ENCODE data around the gene TAS2R40. TPM values are rescaled to one million over a fixed set of nuclear protein-coding genes. Genes with fewer than 3 reads are reported as not detected.

Gene TAS2R40
- total RNA-seq, 4 donors from 2014 or later = not detected

DNA sequence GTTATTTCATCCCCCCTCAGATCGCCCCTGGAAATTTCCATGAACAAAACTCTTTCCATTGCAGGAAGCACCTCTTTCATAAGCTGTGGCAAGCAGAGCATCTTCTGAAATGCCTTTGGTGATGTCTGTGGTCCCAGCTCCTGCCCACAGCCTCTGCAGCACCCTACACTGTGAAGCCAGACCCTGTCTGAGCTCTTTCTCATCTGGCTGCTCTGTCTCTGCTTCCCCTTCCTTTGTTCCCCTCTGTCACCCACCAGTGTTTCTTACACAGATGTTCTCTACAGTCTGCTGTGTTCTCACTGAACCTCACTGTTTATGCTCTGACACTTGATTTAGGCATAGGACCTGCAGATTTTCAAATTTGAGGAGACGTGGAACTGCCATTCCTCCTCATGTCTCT lies 40.5 kb upstream of the TAS2R40 start:
- TF ChIP-seq POLR2AphosphoS5 (IDR thresholded peaks at IDR 0.05) (no peak), POLR2A (IDR thresholded peaks at IDR 0.05) (no peak), EP300 (IDR thresholded peaks at IDR 0.05; ENCODE audit: low read depth) (no peak)
- no peak for DNase-seq
- Histone ChIP-seq H3K36me3 (no peaks in the 10 kb centered on the region), H3K4me1 (no peaks in the 10 kb centered on the region), H3K27me3 (no peaks in the 10 kb centered on the region), H3K4me3 (no peak overlapping the region), H3K9me3 (peaks cover 0 to 15% of the 10 kb centered on the region in 2 donors), H3K27ac (no peak overlapping the region)
- intact Hi-C loops (cut with DNase I; ENCODE audit: low total_unique reads) (no loop called here), in situ Hi-C loops (cut with MboI; ENCODE audit: low pct_ligation_motif_present in 1 of 4, low pct_unique_long_range_greater_than_20kb in 1 of 4, low sequenced_read_pairs in 3 of 4) (no loop called here)
- WGBS, 2 donors (ENCODE audit: low coverage in 1 of 2) = 52 to 66% methylated on average over 2 of the region's 2 CpGs

DNA sequence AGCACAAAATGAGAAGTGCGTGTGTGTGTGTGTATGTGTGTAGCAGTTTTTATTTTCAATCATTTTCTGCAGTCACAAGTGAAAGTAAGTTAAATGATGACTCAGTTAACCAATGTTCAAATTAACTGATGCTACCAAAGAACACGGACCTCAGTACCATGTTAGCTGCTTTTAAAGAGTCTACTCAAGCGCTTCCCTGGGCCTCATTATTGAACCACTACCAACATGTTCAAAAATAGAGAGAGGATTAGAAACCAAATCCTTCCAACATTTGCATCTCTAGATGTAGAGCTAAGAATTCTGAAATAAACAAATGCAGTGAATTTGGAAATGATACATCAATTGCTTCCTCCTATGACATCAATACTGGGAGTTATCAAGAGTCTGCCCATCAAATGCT lies 38.8 kb upstream of the TAS2R40 start, which contains the start of gene TAS2R39:
TSS of gene TAS2R39 (plus strand) at position 396 of the 400 bp plus-strand sequence. CDS start at position 396, 0 bp downstream.
- TF ChIP-seq POLR2A (IDR thresholded peaks at IDR 0.05) (no peak), POLR2AphosphoS5 (IDR thresholded peaks at IDR 0.05) (no peak), CTCF (IDR thresholded peaks at IDR 0.05) (no peak), EP300 (IDR thresholded peaks at IDR 0.05; ENCODE audit: low read depth) (no peak)
- WGBS, 2 donors (ENCODE audit: low coverage in 1 of 2) = 67 to 80% methylated on average over 3 of the region's 3 CpGs

GRCh38 chr7:143185551-143185950 lies 36.3 kb upstream of the TAS2R40 start:
- in situ Hi-C loops (cut with MboI; ENCODE audit: low pct_ligation_motif_present in 1 of 4, low pct_unique_long_range_greater_than_20kb in 1 of 4, low sequenced_read_pairs in 3 of 4) (no loop called here), intact Hi-C loops (cut with DNase I; ENCODE audit: low total_unique reads) (no loop called here)
- 65 to 75% methylated on average over 1 of the region's 1 CpG for WGBS, 2 donors (ENCODE audit: low coverage in 1 of 2)

More for the DNA sequence above, 38.8 kb upstream of the TAS2R40 start, which contains the start of gene TAS2R39:
- intact Hi-C loops (cut with DNase I; ENCODE audit: low total_unique reads) = no loop called here
- in situ Hi-C loops (cut with MboI; ENCODE audit: low pct_ligation_motif_present in 1 of 4, low pct_unique_long_range_greater_than_20kb in 1 of 4, low sequenced_read_pairs in 3 of 4) = no loop called here
- no peak within 1 kb of the TSS for H3K27ac ChIP-seq
- H3K4me3 ChIP-seq = no peak within 1 kb of the TSS
- H3K4me1 ChIP-seq = no peaks in the 10 kb centered on the region
- no peaks in the 10 kb centered on the region for H3K27me3 ChIP-seq
- DNase-seq = no peak
- peaks cover 0 to 3% of the 10 kb centered on the region in 2 donors for H3K9me3 ChIP-seq
- H3K36me3 ChIP-seq = no peaks in the 10 kb centered on the region

GRCh38 chr7:143188994-143189393 lies 32.8 kb upstream of the TAS2R40 start:
- Histone ChIP-seq H3K9me3 (no peaks in the 10 kb centered on the region), H3K4me3 (no peak overlapping the region), H3K27ac (no peak overlapping the region), H3K27me3 (no peaks in the 10 kb centered on the region), H3K36me3 (no peaks in the 10 kb centered on the region), H3K4me1 (no peaks in the 10 kb centered on the region)
- TF ChIP-seq EP300 (IDR thresholded peaks at IDR 0.05; ENCODE audit: low read depth) (no peak), CTCF (IDR thresholded peaks at IDR 0.05) (no peak), POLR2AphosphoS5 (IDR thresholded peaks at IDR 0.05) (no peak), POLR2A (IDR thresholded peaks at IDR 0.05) (no peak)
- in situ Hi-C loops (cut with MboI; ENCODE audit: low pct_ligation_motif_present in 1 of 4, low pct_unique_long_range_greater_than_20kb in 1 of 4, low sequenced_read_pairs in 3 of 4) (no loop called here), intact Hi-C loops (cut with DNase I; ENCODE audit: low total_unique reads) (no loop called here)
- WGBS, 2 donors (ENCODE audit: low coverage in 1 of 2) = 47 to 77% methylated on average over 2 to 6 of the region's 6 CpGs
- DNase-seq = no peak

More at GRCh38 chr7:143185551-143185950, 36.3 kb upstream of the TAS2R40 start:
- Histone ChIP-seq H3K27ac (no peak overlapping the region), H3K4me1 (no peaks in the 10 kb centered on the region), H3K9me3 (no peaks in the 10 kb centered on the region), H3K4me3 (no peak overlapping the region), H3K27me3 (no peaks in the 10 kb centered on the region), H3K36me3 (no peaks in the 10 kb centered on the region)
- TF ChIP-seq EP300 (IDR thresholded peaks at IDR 0.05; ENCODE audit: low read depth) (no peak), CTCF (IDR thresholded peaks at IDR 0.05) (no peak), POLR2A (IDR thresholded peaks at IDR 0.05) (no peak), POLR2AphosphoS5 (IDR thresholded peaks at IDR 0.05) (no peak)
- DNase-seq = no peak

DNA sequence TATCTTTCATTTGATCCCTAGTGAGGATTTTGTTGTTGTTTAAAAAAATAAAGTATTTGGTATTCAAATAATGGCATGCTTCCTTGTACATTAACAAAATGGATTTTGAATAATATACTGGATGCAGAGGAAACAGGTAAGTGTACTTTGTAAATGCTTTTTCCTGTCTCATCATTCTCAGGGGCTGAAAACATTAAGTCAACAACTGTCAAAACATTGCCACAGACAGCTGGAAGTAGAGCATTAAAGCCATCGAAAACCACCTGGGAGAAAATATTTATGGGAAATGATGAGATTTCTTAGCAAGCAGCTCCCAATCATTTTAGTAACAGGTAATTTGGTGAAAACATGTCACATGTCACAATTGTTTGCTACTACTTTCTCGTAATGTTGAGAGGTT lies 28.0 kb upstream of the TAS2R40 start:
- intact Hi-C loops (cut with DNase I; ENCODE audit: low total_unique reads) = no loop called here
- in situ Hi-C loops (cut with MboI; ENCODE audit: low pct_ligation_motif_present in 1 of 4, low pct_unique_long_range_greater_than_20kb in 1 of 4, low sequenced_read_pairs in 3 of 4) = no loop called here
- Histone ChIP-seq H3K4me1 (no peaks in the 10 kb centered on the region), H3K36me3 (no peaks in the 10 kb centered on the region), H3K27me3 (no peaks in the 10 kb centered on the region), H3K4me3 (no peak overlapping the region), H3K9me3 (no peaks in the 10 kb centered on the region), H3K27ac (no peak overlapping the region)
- no peak for TF ChIP-seq POLR2A (IDR thresholded peaks at IDR 0.05)
- WGBS, 2 donors (ENCODE audit: low coverage in 1 of 2) = 70 to 84% methylated on average over 2 of the region's 2 CpGs
- no peak for DNase-seq
